RWPE2 (cell line): ENCODE data around the gene XDH.

ENCODE experiments used
- ATAC-seq: fragments of 200-7000 bp; cut with Tn5 transposase; 3 replicates; pipeline ENCODE4 v1.9.1; 2021; ENCODE audit warnings: low read depth
- DNase-seq: peaks from one replicate; pipeline ENCODE4 v3.0.0-alpha.2; 2020; ENCODE audit warnings: low spot score
- H3K27ac ChIP-seq: fragments of 450-650 bp; 2 replicates; pipeline ENCODE4 v1.5.1; 2017; ENCODE audit warnings: mild to moderate bottlenecking; ENCODE audit not compliant: poor library complexity, severe bottlenecking
- H3K27me3 ChIP-seq: fragments of 250-450 bp; sonication (Bioruptor Pico); 2 replicates; pipeline ENCODE4 v1.5.1; 2021; ENCODE audit warnings: mild to moderate bottlenecking, moderate library complexity; ENCODE audit not compliant: insufficient read depth, poor library complexity, severe bottlenecking
- H3K36me3 ChIP-seq: fragments of 250-450 bp; sonication (Bioruptor Pico); 2 replicates; pipeline ENCODE4 v1.5.1; 2020; ENCODE audit warnings: low read depth, mild to moderate bottlenecking, moderate library complexity
- H3K4me1 ChIP-seq: fragments of 250-450 bp; sonication (Bioruptor Pico); 2 replicates; pipeline ENCODE4 v1.5.1; 2021; ENCODE audit warnings: mild to moderate bottlenecking, moderate library complexity; ENCODE audit not compliant: insufficient read depth, poor library complexity, severe bottlenecking
- H3K4me3 ChIP-seq: fragments of 250-450 bp; sonication (Bioruptor Pico); 2 replicates; pipeline ENCODE4 v1.5.1; 2021; ENCODE audit warnings: mild to moderate bottlenecking, moderate library complexity; ENCODE audit not compliant: severe bottlenecking
- H3K9me3 ChIP-seq: fragments of 250-450 bp; sonication (Bioruptor Pico); 2 replicates; pipeline ENCODE4 v1.5.1; 2021; ENCODE audit warnings: mild to moderate bottlenecking, moderate library complexity; ENCODE audit not compliant: severe bottlenecking
- TF ChIP-seq, protein P1 (sequence below): fragments of 450-650 bp; IDR thresholded peaks from one replicate; pipeline ENCODE4 v1.5.1; 2017; ENCODE audit warnings: mild to moderate bottlenecking, moderate library complexity; ENCODE audit not compliant: poor library complexity, severe bottlenecking

The XDH gene

DNA sequence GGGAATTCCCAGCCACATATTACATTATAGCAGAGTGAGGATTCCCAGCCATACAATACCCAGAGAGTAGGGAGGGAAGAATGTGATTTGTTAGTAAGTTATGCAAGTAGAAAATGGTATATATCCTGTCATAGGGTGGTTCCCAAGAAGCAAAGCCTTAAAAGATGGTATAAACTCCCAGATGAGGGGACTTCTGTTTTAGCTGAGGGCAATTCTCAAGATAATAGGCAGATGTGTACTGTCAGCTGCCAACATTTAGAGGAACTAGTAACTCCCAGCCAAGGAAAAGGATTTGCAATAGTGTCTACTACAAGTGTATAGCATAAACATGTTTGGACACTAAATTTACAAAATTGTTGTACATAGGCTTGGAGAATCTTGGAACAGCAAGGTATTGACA lies 86.5 kb downstream of the XDH start:
- H3K4me1 ChIP-seq = peaks cover 10% of the 10 kb centered on the region
- no peaks in the 10 kb centered on the region for H3K9me3 ChIP-seq
- H3K27ac ChIP-seq = no peak overlapping the region
- TF ChIP-seq, protein P1, sequence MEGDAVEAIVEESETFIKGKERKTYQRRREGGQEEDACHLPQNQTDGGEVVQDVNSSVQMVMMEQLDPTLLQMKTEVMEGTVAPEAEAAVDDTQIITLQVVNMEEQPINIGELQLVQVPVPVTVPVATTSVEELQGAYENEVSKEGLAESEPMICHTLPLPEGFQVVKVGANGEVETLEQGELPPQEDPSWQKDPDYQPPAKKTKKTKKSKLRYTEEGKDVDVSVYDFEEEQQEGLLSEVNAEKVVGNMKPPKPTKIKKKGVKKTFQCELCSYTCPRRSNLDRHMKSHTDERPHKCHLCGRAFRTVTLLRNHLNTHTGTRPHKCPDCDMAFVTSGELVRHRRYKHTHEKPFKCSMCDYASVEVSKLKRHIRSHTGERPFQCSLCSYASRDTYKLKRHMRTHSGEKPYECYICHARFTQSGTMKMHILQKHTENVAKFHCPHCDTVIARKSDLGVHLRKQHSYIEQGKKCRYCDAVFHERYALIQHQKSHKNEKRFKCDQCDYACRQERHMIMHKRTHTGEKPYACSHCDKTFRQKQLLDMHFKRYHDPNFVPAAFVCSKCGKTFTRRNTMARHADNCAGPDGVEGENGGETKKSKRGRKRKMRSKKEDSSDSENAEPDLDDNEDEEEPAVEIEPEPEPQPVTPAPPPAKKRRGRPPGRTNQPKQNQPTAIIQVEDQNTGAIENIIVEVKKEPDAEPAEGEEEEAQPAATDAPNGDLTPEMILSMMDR = no peak
- H3K4me3 ChIP-seq = no peak overlapping the region
- ATAC-seq (no peak), DNase-seq (no peak)
- H3K36me3 ChIP-seq = no peaks in the 10 kb centered on the region
- H3K27me3 ChIP-seq = no peaks in the 10 kb centered on the region

- DNase-seq = no peak
- no peak for ATAC-seq
- H3K4me3 ChIP-seq = no peak overlapping the region
- H3K27me3 ChIP-seq = no peaks in the 10 kb centered on the region
- no peak overlapping the region for H3K27ac ChIP-seq
- H3K9me3 ChIP-seq = no peaks in the 10 kb centered on the region
- TF ChIP-seq, protein P1 = no peak
- H3K4me1 ChIP-seq = peaks cover 10% of the 10 kb centered on the region
- no peaks in the 10 kb centered on the region for H3K36me3 ChIP-seq
Measured at GRCh38 chr2:31327505-31327904, 87.0 kb downstream of the XDH start.

GRCh38 chr2:31324016-31324633 lies 90.4 kb downstream of the XDH start:
- Histone ChIP-seq H3K36me3 (no peaks in the 10 kb centered on the region), H3K27me3 (no peaks in the 10 kb centered on the region), H3K4me3 (peak overlapping the region; percentile 25), H3K4me1 (peaks cover 10% of the 10 kb centered on the region), H3K27ac (peak overlapping the region; percentile 16), H3K9me3 (no peaks in the 10 kb centered on the region)
- ATAC-seq = peak; percentile 65; the same call in 2 of the 3 replicates
- no peak for DNase-seq
- TF ChIP-seq, protein P1 = no peak

DNA sequence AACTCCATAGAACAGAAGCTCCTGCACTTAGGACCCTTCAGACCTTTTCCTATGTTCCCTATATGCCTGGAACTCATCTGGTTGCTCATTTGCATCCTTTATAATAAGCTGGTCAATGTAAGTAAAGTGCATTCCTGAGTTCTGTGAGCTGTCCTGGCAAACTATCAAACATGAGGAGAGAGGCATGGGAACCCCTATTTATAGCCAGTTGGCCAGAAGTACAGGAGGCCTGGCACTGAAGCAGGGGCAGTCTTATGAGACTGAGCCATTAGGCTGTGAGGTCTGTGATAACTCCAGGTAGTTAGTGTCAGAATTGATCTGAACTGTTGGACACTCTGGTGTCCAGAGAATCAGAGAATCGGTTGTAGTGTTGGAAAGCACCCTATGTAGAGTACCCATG lies 92.2 kb downstream of the XDH start:
- H3K4me3 ChIP-seq = no peak overlapping the region
- H3K4me1 ChIP-seq = peaks cover 10% of the 10 kb centered on the region
- H3K36me3 ChIP-seq = no peaks in the 10 kb centered on the region
- DNase-seq (no peak), ATAC-seq (no peak)
- no peaks in the 10 kb centered on the region for H3K9me3 ChIP-seq
- H3K27me3 ChIP-seq = no peaks in the 10 kb centered on the region
- no peak overlapping the region for H3K27ac ChIP-seq
- TF ChIP-seq, protein P1 = no peak

DNA sequence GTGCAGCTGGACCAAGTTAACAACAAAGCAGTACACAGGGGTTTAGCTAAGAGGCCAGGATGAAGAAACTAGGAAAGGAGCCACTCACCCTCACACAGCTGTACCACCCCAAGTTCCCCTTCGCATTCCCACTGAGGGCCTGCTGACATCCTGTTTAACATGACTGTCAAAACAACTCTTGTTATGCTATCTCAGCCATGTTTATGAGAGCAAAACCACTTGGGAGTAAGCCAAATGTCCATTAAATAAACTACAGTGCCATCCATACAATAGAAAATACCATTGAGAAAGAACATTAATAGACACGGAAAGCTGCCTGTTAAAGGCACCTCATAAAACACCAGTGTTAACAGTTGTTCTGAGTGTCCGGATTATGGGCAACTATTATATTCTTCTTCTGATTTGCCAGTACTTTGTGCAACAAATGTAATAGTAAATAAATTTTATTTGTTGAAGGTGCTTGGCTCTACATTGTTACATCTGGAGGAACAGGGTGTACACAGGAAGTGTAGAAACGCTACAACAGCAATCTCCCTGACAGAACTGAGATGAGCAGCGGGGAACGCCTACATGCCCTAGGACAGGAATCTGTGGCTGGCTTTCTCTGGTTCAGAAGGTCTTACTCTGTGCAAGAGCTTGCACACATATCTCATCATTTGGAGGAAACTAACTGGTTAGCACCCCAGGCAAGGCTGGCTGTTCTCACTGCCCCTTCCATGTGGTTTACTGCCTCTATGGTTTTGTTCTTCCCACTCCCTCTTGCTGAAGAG lies 95.0 kb downstream of the XDH start:
- TF ChIP-seq, protein P1 = no peak
- Histone ChIP-seq H3K4me1 (peaks cover 2% of the 10 kb centered on the region), H3K9me3 (no peaks in the 10 kb centered on the region), H3K4me3 (no peak overlapping the region), H3K27me3 (no peaks in the 10 kb centered on the region), H3K36me3 (no peaks in the 10 kb centered on the region), H3K27ac (no peak overlapping the region)
- DNase-seq = no peak
- no peak for ATAC-seq
